ENCODE results near the gene LYVE1.

- TF ChIP-seq CEBPB (IDR thresholded peaks at IDR 0.05), result no peak
- no peak for TF ChIP-seq TCF12 (IDR thresholded peaks at IDR 0.05; ENCODE audit: low read depth)
- no peak for TF ChIP-seq REST (IDR thresholded peaks at IDR 0.05; ENCODE audit: low read depth)
- TF ChIP-seq ZBTB7A (IDR thresholded peaks at IDR 0.05; ENCODE audit: low read depth), result no peak
- no peak for TF ChIP-seq TAF1 (IDR thresholded peaks at IDR 0.05; ENCODE audit: low read depth)
- TF ChIP-seq USF1 (IDR thresholded peaks at IDR 0.05), result no peak
- TF ChIP-seq EP300 (IDR thresholded peaks at IDR 0.05; ENCODE audit: borderline replicate concordance), result no peak
- no peak for TF ChIP-seq NFIC (IDR thresholded peaks at IDR 0.05)
- TF ChIP-seq TEAD4 (IDR thresholded peaks at IDR 0.05), result no peak
- no peak for TF ChIP-seq RAD21 (IDR thresholded peaks at IDR 0.05; ENCODE audit: low read depth)
- no peak for TF ChIP-seq MAX (IDR thresholded peaks at IDR 0.05)
- TF ChIP-seq YY1 (IDR thresholded peaks at IDR 0.05; ENCODE audit: low read depth), result no peak
Observed at GRCh38 chr11:10599388-10600175, 31.1 kb upstream of the LYVE1 start.

Measured in Ishikawa (cell line).